ENCODE data around the gene NEDD4L.
"Not testable (repeated sequence)": the region's sequence is repeated elsewhere in the genome, so short reads cannot be mapped to it uniquely, and the experiment has no call there.

NEDD4L gene

GRCh38 chr18:58027341-58027740 is 16.7 kb upstream of the NEDD4L start:
- DNase-seq: no peak

- no peak for DNase-seq
Measured at GRCh38 chr18:58028109-58028784, 15.8 kb upstream of the NEDD4L start.

GRCh38 chr18:58032233-58032632 is 11.8 kb upstream of the NEDD4L start:
- DNase-seq: no peak

- no peak for DNase-seq
Measured at GRCh38 chr18:58033216-58033615, 10.8 kb upstream of the NEDD4L start.

- no peak for DNase-seq
Measured at GRCh38 chr18:58034370-58034769, 9.7 kb upstream of the NEDD4L start.

- DNase-seq: no peak
Measured at GRCh38 chr18:58037163-58037562, 6.9 kb upstream of the NEDD4L start.

- no peak for DNase-seq
Measured at GRCh38 chr18:58038063-58038462, 6.0 kb upstream of the NEDD4L start.

- DNase-seq: no peak
Measured at GRCh38 chr18:58041633-58042032, 2.4 kb upstream of the NEDD4L start.

- no peak for DNase-seq
Measured at GRCh38 chr18:58042826-58043490, 1.1 kb upstream of the NEDD4L start.

GRCh38 chr18:58044370-58045241 is 580 bp downstream of the NEDD4L start:
- DNase-seq: no peak

GRCh38 chr18:58045242-58046092 is 1.4 kb downstream of the NEDD4L start:
- no peak for DNase-seq

- no peak for DNase-seq
Measured at GRCh38 chr18:58046093-58046793, 2.2 kb downstream of the NEDD4L start.

GRCh38 chr18:58046794-58047555 is 2.9 kb downstream of the NEDD4L start:
- DNase-seq: no peak

GRCh38 chr18:58047556-58047882 is 3.5 kb downstream of the NEDD4L start:
- DNase-seq: no peak

- no peak for DNase-seq
Measured at GRCh38 chr18:58048081-58048642, 4.1 kb downstream of the NEDD4L start.

- no peak for DNase-seq
Measured at GRCh38 chr18:58049000-58049688, 5.1 kb downstream of the NEDD4L start.

- not testable (repeated sequence) for DNase-seq
Measured at GRCh38 chr18:58050963-58051362, 6.9 kb downstream of the NEDD4L start.

GRCh38 chr18:58051765-58052460 is 7.9 kb downstream of the NEDD4L start:
- no peak for DNase-seq

- DNase-seq: no peak
Measured at GRCh38 chr18:58052960-58053359, 8.9 kb downstream of the NEDD4L start.
